GM18867 (cell line): ENCODE data around the gene PLXNA2.

Experiments used
- ATAC-seq: cut with Tn5 transposase; IDR thresholded peaks from one replicate; pipeline ENCODE4 v1.9.1; 2021; ENCODE audit warnings: mild to moderate bottlenecking, moderate library complexity; ENCODE audit not compliant: unreplicated experiment

The PLXNA2 gene

GRCh38 chr1:208100106-208100505 is 144.1 kb downstream of the PLXNA2 start:
- ATAC-seq, result no peak

- ATAC-seq, result no peak
These were observed 145.4 kb downstream of the PLXNA2 start for GRCh38 chr1:208098773-208099172.

GRCh38 chr1:208093754-208094719 is 150.1 kb downstream of the PLXNA2 start:
- peak; percentile 59 for ATAC-seq

GRCh38 chr1:208093046-208093445 is 151.1 kb downstream of the PLXNA2 start:
- no peak for ATAC-seq

- no peak for ATAC-seq
These were observed 153.5 kb downstream of the PLXNA2 start for GRCh38 chr1:208090388-208091301.

- no peak for ATAC-seq
These were observed 154.3 kb downstream of the PLXNA2 start for GRCh38 chr1:208089761-208090370.

- no peak for ATAC-seq
These were observed 155.0 kb downstream of the PLXNA2 start for GRCh38 chr1:208089149-208089548.

- ATAC-seq, result no peak
These were observed 155.9 kb downstream of the PLXNA2 start for GRCh38 chr1:208088319-208088718.

- ATAC-seq, result peak; percentile 10
These were observed 158.3 kb downstream of the PLXNA2 start for GRCh38 chr1:208085655-208086515.

GRCh38 chr1:208084764-208085163 is 159.4 kb downstream of the PLXNA2 start:
- no peak for ATAC-seq

GRCh38 chr1:208084220-208084619 is 160.0 kb downstream of the PLXNA2 start:
- ATAC-seq, result no peak

GRCh38 chr1:208083715-208084085 is 160.5 kb downstream of the PLXNA2 start:
- no peak for ATAC-seq

- ATAC-seq, result no peak
These were observed 161.0 kb downstream of the PLXNA2 start for GRCh38 chr1:208083016-208083714.

- ATAC-seq, result no peak
These were observed 162.2 kb downstream of the PLXNA2 start for GRCh38 chr1:208081972-208082371.

- ATAC-seq, result no peak
These were observed 163.5 kb downstream of the PLXNA2 start for GRCh38 chr1:208080396-208081286.

- ATAC-seq, result no peak
These were observed 165.0 kb downstream of the PLXNA2 start for GRCh38 chr1:208079161-208079560.

- no peak for ATAC-seq
These were observed 165.4 kb downstream of the PLXNA2 start for GRCh38 chr1:208078752-208079151.

GRCh38 chr1:208077232-208078075 is 166.7 kb downstream of the PLXNA2 start:
- ATAC-seq, result no peak
